ENCODE measurements around the gene PPARG.

DNA sequence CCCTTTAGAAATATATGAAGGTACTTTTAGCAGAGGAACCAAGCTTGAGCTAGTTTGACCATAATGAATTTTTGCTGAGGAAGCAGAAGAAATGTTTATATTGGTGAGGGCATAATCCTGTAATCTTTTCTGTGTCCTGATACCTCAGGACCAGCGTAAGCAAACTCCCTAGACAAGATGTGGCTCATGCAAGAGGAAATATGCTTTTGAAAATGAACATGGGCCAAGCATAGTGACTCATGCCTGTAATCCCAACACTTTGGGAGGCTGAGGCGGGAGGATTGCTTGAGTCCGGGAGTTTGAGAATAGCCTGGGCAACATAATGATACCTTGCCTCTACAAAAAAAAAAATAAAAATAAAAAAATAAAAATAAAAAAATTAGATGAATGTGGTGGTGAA lies 78.5 kb downstream of the PPARG start:
- TF ChIP-seq POLR2A (IDR thresholded peaks at IDR 0.05): no peak
- TF ChIP-seq, protein P1, sequence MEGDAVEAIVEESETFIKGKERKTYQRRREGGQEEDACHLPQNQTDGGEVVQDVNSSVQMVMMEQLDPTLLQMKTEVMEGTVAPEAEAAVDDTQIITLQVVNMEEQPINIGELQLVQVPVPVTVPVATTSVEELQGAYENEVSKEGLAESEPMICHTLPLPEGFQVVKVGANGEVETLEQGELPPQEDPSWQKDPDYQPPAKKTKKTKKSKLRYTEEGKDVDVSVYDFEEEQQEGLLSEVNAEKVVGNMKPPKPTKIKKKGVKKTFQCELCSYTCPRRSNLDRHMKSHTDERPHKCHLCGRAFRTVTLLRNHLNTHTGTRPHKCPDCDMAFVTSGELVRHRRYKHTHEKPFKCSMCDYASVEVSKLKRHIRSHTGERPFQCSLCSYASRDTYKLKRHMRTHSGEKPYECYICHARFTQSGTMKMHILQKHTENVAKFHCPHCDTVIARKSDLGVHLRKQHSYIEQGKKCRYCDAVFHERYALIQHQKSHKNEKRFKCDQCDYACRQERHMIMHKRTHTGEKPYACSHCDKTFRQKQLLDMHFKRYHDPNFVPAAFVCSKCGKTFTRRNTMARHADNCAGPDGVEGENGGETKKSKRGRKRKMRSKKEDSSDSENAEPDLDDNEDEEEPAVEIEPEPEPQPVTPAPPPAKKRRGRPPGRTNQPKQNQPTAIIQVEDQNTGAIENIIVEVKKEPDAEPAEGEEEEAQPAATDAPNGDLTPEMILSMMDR (IDR thresholded peaks at IDR 0.05): no peak

All from vagina (tissue), 2 donors.